Fibroblast of the aortic adventitia (primary cell): Measurements from ENCODE around the gene LSM2. TPM values are rescaled to one million over a fixed set of nuclear protein-coding genes. Genes with fewer than 3 reads are reported as not detected.
"Not testable (repeated sequence)": the region's sequence is repeated elsewhere in the genome, so short reads cannot be mapped to it uniquely, and the experiment has no call there.

ENCODE experiments used
- DNase-seq: peaks from one replicate; pipeline ENCODE4 v3.0.0-alpha.2; 2010; ENCODE audit warnings: low read depth
- H3K4me3 ChIP-seq: 2 replicates; pipeline ENCODE4 v1.5.1; 2011; ENCODE audit warnings: low read depth, mild to moderate bottlenecking, control low read depth, low read length, moderate library complexity
- total RNA-seq: library from RNA; depleted of rRNA; stranded (reverse); fragments of >200 nt; gene quantifications from 2 replicates; pipeline ENCODE4 v1.2.3, GENCODE V29; 2012; ENCODE audit warnings: low replicate concordance
- TF ChIP-seq, protein P1 (sequence below): IDR thresholded peaks from 2 replicates; pipeline ENCODE4 v1.5.1; 2011; ENCODE audit warnings: mild to moderate bottlenecking, low read length, control low read depth, inconsistent platforms; ENCODE audit not compliant: insufficient read depth

The LSM2 gene
- total RNA-seq, 1 donor = 49.5 TPM

DNA sequence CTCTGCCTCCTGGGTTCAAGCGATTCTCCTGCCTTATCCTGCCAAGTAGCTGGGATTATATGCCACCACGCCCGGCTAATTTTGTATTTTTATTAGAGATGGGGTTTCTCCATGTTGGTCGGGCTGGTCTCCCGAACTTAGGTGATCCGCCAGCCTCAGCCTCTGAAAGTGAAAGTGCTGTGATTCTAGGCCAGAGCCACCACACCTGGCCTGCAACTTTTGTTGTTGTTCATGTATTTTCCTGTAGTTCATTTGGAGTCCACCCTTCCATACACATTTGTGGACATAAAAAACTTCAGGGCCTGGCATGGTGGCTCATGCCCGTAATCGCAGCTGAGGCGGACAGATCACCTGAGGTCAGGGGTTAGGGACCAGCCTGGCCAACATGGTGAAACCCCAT is 35.3 kb upstream of the LSM2 start:
- DNase-seq = no peak
- H3K4me3 ChIP-seq = no peak overlapping the region
- TF ChIP-seq, protein P1, sequence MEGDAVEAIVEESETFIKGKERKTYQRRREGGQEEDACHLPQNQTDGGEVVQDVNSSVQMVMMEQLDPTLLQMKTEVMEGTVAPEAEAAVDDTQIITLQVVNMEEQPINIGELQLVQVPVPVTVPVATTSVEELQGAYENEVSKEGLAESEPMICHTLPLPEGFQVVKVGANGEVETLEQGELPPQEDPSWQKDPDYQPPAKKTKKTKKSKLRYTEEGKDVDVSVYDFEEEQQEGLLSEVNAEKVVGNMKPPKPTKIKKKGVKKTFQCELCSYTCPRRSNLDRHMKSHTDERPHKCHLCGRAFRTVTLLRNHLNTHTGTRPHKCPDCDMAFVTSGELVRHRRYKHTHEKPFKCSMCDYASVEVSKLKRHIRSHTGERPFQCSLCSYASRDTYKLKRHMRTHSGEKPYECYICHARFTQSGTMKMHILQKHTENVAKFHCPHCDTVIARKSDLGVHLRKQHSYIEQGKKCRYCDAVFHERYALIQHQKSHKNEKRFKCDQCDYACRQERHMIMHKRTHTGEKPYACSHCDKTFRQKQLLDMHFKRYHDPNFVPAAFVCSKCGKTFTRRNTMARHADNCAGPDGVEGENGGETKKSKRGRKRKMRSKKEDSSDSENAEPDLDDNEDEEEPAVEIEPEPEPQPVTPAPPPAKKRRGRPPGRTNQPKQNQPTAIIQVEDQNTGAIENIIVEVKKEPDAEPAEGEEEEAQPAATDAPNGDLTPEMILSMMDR = no peak

DNA sequence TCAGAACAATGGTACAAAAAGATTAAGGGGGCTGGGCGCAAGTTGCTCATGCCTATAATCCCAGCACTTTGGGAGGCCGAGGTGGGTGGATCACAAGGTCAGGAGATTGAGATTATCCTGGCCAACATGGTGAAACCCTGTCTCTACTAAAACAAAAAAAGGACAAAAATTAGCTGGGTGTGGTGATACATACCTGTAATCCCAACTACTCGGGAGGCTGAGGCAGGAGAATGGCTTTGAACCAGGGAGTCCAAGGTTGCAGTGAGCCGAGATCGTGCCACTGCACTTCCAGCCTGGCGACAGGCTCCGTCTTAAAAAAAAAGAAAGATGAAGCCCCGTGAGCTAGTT is 33.0 kb upstream of the LSM2 start:
- not testable (repeated sequence) for H3K4me3 ChIP-seq, DNase-seq

DNA sequence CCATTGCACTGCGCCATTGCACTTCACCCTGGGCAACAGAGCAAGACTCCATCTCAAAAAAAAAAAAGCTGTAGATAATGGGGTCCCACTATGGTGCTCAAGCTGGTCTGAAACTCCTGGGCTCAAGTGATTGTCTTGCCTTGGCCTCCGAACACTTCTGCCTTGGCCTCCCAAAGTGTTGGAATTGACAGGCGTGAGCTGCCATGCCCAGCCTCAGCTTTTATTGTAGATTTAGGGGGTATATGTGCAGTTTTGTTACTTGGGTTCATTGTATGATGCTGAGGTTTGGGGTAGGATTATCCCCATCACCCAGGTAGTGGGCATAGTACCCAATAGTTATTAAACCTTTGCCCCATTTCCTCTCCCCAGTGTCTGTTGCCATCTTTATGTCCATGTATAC is 32.2 kb upstream of the LSM2 start:
- peak overlapping the region; percentile 13 for H3K4me3 ChIP-seq
- DNase-seq = no peak
- TF ChIP-seq, protein P1 = no peak

DNA sequence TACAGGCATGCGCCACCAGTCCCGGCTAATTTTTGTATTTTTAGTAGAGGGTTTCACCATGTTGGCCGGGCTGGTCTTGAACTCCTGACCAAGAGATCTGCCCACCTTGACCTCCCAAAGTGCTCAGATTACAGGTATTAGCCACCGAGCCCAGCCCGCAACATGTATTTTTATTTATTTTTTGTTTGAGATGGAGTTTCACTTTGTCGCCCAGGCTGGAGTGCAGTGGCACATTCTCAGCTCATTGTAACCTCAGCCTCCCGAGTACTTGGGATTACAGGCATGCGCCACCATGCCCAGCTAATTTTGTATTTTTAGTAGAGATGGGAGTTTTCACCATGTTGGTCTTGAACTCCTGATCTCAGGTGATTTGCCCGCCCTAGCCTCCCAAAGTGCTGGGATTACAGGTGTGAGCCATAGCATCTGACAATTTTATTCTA is 31.4 kb upstream of the LSM2 start:
- peak overlapping the region; percentile 96 for H3K4me3 ChIP-seq

DNA sequence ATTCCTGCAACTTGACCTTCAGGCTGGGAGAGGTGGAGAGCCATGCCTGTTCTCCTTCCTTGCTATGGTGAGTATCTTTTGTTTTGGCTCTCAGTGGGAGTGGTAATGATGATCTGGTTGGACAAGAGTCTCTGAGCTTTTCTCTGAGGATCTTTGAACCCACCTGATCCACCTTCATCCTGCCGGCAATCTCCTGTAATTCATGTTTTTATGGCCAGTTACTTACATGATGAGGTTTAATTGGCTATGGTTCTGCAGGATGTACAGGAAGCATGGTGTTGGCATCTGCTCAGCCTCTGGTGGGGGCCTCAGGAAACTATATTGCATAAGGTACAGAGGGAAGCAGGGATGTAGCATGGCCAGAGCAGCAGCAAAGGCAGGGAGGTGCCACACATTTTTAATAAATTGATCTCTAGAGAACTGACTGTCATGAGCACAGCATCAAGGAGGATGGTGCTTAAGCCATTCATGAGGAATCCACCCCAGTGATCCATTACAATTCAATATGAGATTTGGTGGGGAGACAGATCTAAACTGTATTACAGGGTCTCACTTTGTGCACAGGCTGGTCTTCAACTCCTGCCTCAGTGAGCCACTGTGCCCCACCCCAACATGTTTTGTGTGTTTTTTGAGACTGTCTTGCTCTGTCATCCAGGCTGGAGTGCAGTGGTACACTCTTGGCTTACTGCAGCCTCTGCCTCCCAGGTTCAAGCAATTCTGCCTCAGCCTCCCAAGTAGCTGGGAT is 30.8 kb upstream of the LSM2 start:
- DNase-seq = no peak
- peak overlapping the region; percentile 96 for H3K4me3 ChIP-seq
- TF ChIP-seq, protein P1 = no peak

More for the DNA sequence above, 31.4 kb upstream of the LSM2 start:
- not testable (repeated sequence) for DNase-seq

DNA sequence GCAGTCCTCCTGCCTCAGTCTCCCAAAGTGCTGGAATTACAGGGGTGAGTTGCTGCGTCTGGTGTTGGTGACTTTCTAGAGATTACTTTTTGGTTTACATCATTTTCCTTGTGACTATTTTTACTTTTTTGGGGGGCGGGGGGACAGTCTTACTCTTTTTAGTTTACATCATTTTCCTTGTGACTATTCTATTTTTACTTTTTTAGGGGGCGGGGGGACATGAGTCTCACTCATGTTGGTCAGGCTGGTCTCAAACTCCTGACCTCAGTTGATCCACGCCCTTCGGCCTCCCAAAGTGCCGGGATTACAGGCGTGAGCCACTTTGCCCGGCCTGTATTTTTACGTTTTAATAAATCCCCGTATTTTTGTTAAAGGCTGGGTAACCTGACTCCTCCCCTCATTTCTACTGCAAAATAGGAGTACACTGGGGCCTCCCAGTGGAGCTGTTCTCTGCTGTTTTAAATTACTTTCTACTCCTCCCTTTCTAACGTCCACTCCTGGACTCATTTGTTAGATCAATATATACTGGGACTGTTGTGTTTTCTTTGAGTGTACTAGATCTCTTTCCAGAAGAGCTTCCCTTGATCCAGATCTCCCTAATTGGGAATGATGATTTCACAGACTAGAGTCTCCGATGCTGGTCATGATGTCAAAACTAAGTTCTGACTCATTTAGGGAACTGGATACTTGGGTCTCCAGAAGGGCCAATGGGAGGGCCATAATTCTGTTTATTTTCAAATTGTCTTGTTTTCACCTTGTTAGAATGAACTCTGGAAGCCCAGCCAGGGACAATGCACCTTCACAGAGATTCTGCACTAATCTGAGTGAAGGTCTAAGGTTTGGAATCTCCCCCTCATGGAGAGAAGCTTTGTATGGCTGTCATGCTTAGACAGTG is 30.0 kb upstream of the LSM2 start:
- TF ChIP-seq, protein P1 = peak; percentile 14
- peak overlapping the region; percentile 96 for H3K4me3 ChIP-seq
- DNase-seq = peak; percentile 61

DNA sequence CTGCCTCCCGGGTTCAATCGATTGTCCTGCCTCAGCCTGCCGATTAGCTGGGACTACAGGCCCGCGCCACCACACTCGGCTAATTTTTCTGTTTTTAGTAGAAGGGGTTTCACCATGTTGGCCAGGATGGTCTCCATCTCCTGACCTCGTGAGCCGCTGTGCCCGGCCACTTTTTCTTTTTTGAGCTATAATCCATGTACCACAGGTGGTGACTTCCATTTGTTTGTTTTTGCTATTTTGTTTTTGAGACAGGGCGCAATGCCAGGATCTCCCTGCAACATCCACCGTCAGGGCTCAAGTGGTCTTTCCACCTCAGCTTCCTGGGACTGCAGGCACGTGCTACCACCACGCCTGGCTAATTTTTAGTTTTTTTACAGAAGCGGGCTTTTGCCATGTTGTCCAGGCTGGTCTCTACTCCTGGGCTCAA is 29.3 kb upstream of the LSM2 start:
- peak overlapping the region; percentile 96 for H3K4me3 ChIP-seq
- DNase-seq = no peak
- TF ChIP-seq, protein P1 = no peak
